Activated CD8-positive, alpha-beta memory T cell treated with anti-CD3 and anti-CD28 coated beads for 48 hours (primary cell): Measurements from ENCODE around the gene GJB2.
A peak's percentile ranks its signal among the peaks of the same experiment; 100 is the strongest.

Experiments used
- DNase-seq, 3 experiments: peaks; one replicate each; pipeline ENCODE4 v3.0.0-alpha.2; 2020; ENCODE audit warnings: low read depth in 2 of 3, low spot score in 2 of 3

The GJB2 gene

DNA sequence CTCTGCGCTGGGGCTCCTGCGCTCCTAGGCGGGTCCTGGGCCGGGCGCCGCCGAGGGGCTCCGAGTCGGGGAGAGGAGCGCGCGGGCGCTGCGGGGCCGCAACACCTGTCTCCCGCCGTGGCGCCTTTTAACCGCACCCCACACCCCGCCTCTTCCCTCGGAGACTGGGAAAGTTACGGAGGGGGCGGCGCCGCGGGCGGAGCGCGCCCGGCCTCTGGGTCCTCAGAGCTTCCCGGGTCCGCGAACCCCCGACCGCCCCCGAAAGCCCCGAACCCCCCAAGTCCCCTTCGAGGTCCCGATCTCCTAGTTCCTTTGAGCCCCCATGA lies at the start of gene GJB2:
GJB2 (minus strand) TSS at position 103 of the 326 bp plus-strand sequence. CDS start 3,357 bp downstream, outside the sequence.
- DNase-seq: no peak

DNA sequence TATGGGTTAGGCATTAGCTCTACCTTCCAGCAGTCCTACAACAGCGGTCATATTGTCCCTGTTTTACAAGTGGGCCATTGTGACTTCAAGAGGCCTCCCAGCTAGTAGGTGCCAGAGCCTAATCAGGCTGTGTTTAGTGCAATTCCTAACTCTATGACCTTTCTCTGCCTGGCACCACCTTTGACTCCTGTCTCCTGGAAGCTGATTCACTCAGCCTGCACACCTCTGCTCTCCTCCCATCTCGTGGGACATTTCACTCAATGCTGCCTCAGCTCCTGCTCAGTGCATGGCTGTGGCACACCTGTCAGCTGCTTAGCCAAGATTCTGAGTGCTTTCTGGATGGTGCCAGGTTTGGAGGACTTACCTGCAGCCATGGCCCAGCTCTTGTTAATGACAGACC lies 48.9 kb upstream of the GJB2 start:
- no peak for DNase-seq

DNA sequence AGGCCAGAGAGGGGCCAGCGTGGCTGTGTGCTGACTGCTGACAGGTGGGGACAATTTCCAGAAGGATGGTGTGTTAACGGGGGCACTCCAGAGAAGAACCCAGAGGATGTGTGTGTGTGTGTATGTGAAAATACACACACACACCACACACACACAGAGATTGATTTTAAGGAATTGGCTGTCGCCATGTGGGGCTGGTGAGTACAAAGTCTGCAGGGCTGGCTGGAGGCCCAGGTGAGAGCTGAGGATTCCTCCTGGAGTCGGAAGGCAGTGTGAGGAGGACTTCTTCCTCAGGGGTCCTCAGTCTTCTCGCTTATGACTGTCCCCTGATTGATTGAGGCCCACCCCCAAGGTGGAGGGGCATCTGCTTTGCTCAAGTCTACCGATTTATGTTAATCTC lies 47.0 kb upstream of the GJB2 start:
- DNase-seq: no peak

DNA sequence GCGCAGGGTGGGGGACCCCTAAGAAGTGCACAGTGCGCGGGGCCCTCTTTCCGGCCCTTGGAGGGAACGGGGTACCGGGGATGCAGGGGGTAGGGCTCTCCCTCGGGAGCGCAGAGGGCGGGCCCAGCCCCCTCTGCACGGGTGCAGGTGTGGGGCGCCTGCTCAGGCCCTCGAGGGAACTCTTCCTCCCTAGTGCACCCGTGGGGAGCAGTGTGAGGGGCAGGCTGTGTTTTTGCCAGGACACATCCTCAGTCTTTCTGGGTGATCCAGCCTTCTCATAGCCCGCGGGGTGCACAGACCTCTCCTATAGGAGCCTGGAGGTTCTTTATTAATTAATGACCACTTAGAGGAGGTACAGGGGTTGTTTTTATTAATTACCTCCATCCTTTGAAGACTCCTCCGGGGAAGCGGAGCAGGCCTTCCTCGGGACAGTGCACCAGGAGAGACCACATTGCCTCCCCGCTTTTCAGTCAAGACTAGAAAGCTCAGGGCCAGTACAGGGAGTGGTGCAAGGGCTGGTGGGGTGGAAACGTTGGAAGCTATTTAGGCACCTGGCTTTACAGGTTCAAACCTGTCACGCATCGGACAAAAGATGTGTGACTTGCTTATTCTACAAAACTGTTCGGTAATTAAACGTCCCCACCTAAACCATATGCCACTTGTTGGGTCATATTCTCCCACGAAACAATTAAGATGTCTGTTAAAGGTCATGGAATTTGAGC lies 40.0 kb upstream of the GJB2 start:
- no peak for DNase-seq

DNA sequence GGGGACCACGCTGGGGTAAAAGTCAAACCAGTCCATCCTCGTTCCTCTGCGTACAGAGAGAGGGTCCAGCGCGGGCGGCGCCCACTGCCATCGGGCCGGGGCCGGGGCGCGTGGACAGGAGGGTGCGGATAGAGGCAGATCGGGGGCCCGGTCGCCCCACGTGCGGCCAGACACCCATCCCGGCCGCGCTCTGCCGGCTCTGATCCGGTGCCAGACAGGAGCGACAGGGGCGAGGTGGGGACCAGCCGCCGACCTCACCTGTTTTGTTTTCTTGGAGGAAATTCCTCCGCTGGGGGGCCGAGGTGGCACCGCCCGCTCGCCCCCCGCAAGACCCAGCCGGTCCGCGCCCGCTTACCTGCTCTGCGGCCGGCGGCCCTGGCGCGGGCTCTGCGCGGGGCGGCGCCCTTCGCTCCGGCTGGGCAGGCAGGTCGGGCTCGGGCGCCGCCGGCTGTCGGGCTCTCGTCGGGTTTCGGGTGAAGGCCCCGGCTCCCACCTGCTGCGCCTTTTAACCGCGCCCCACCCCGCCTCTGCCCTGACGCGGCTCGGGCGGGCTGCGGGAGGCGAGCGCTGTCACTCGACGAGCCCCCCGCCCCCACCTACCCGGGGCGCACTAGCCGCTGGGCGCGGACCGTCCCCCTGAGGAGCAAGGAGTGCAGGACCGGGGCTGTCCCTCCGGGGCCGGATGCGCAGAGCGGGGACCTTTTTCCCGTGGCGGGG lies 39.3 kb upstream of the GJB2 start, which contains the start of gene GJB6:
GJB6 (minus strand) TSS at position 481 of the 717 bp plus-strand sequence. CDS start 8,839 bp downstream, outside the sequence.
- peak in 1 of 3 experiments; percentile 2 for DNase-seq

DNA sequence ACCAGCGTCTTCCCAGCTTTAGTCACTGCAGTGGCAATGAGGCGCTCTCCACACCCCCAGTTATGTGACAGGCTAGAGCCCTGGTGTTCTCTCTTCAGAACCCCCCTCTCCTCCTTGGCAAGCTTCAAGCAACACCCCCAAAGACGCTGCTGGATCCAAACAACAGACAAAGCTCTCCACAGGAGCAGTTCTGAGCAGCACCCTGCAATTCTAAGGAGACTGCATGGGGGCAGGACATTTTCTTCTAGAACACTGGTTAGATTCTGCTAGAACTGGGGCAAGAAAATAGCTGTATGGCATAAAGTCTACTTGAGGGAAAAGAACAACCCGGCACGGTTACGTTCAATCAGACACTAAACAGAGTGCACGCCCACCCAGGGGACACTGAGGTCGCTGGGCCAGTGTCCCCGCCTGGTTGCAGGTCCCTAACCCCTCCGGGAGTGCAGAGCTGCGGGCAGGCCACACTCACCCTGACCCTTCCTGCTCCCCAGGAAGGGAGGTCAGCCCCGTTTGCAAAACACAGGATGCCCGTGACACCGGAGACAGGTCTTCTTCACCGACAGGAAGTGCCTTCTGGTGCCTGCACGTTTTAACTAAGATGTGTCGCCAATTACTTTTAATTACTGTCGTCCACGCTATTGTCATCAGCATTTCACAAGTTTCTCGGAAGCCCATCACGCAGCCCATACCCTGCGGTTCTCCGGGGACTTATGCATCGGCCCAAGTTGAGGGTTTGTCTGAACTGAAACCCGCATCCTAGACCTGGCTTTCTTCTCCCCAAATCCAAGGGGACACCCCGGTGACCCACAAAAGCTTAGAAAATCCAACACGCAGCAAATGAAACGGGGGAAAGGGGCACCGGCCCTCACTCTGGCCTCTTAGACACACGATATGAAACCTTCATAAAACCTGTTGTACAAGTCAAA lies 38.4 kb upstream of the GJB2 start:
- no peak for DNase-seq

DNA sequence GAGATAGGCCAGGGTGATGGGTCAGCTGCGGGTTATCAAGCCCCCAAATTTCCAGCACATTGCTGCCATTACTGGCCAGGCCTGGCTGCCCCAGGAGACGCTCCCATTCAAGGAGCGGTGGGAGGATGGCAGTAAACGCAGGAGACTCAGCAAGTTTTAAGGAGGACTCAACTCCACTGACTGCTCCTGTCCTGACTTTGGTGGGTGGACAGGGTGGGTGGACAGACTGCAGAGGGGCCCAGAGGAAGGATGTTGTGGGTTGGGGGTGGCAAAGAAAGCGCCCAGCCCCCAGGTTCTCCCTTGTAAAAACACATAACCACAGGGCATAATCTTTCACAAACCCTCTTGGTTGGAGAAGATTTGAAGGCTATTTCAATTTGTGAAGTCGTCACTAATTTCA lies 35.0 kb upstream of the GJB2 start:
- no peak for DNase-seq

DNA sequence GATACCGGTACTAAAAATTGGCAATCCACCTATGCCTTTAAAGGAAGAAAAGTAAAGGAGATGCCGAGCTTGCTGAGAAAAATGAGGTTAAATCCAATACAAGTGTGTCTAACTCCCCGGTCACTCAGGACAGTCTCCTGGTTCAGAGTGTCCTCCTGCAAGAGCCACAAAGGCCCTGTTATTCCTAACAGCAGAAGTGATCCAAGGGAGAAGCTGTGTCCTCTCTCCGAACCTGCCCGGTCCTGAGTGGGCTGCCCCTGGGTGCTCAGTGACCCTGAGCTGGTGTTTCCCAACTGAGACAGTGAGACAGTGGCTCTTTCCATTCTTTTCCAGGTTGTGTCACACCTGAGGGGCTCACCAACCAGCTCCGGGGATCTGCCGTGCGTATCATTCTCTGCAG lies 34.5 kb upstream of the GJB2 start:
- no peak for DNase-seq

DNA sequence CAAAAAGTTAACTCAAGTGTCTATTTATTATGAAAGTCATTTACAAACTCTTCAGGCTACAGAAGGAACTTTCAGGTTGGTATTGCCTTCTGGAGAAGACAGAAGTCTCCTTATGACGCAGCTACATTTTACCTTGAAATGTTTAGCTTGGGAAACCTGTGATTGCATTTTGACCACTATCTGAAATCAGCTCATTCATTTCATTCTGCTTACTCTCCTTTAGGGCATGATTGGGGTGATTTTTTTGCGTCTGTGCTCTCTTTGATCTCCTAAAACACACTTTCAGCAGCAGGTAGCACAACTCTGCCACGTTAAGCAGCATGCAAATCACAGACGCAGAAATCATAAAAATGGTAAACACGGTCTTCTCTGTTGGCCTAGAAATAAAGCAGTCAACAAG lies 29.8 kb upstream of the GJB2 start:
- no peak for DNase-seq

DNA sequence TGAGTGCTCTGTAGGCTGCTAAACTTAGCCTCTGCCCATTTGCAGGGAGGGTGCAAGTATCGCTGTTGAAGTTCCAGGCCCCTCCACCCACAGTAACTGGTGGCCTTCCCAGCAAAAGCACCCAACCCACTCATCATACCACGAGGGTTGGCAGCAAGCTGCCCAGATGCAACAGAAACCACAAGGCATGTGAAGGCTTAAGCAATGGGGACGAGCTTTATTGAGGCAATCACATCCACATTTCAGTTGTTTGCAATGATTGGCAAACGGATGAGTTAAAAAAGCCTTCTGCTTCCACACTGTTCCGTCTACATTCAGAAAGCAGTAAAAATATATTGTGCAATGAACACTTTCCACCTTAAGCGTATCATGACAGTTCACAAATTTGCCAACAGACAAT lies 29.0 kb upstream of the GJB2 start:
- no peak for DNase-seq

DNA sequence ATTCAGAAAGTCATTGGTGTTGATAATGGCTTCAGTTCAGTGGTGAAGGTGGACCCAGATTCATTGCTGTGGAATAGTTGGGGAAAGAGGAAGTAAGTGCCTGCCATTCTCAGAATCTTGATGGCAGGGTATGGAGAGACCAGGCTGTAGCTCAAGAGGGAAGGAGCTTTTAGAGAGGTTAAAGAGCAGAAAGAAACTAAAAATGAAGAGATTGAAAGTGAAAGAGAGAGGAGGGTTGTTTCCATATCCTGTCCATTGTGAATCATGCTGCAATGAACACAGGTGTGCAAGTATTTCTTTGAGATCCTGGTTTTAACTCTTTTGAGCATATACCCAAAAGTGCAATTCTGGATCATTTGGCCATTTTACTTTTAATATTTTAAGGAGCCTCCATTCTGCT lies 26.8 kb upstream of the GJB2 start:
- no peak for DNase-seq

DNA sequence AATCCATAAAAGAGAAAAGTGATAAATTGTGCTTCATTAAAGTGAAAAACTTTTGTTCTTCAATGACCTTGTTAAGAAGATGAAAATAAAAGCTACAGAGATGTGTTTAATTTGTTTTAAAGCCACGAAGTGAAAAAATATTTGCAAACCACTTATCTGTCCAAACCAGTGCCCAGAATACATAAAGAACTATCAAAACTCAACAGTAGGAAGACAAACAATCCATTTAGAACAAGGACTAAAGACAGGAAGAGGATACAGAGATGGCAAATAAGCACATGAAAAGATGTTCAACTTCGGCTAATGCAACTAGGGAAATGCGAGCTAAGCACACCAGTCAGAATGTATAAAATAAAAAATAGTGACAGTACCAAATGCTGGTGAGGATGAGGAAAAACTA lies 24.4 kb upstream of the GJB2 start:
- DNase-seq: no peak

DNA sequence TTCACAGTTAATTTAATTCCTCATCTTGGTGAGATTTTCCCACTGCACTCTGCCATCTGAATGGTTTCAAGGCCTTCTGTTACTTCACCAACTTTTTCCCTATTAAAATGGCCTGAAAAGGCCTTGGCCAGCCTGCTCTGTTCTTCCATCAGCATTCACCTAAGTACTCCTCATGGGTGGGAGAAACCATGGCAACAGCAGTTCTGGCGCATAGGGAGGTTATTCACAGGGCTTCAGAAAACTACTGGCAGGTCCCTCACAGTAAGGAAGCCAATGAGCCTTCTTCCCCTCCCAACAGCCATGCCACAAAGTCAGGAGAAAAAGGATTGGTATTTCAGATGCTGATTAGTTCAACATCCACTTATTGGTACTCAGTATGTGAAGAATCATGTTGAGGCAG lies 17.2 kb upstream of the GJB2 start:
- no peak for DNase-seq

DNA sequence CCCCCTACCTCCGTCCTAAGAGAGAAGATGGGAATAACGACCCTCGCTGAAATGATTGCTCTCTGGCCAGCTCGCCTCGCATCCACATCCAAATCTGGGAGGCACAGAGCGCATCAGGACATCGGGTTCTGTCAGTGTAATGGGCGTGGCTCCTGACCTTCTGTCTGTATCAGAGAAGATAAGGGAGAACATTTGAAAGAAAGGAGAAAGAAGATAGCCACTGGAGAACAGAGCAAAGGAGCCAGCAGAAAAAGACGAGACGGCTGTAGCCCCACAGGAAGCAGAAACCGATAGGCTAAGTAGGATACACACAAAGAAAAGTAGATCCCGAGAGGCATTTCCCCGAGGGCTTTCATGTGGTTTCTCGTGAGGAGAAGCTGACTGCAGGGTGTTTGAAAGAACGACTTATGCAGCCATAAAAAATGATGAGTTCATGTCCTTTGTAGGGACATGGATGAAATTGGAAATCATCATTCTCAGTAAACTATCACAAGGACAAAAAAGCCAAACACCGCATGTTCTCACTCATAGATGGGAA lies 14.0 kb upstream of the GJB2 start:
- DNase-seq: no peak

DNA sequence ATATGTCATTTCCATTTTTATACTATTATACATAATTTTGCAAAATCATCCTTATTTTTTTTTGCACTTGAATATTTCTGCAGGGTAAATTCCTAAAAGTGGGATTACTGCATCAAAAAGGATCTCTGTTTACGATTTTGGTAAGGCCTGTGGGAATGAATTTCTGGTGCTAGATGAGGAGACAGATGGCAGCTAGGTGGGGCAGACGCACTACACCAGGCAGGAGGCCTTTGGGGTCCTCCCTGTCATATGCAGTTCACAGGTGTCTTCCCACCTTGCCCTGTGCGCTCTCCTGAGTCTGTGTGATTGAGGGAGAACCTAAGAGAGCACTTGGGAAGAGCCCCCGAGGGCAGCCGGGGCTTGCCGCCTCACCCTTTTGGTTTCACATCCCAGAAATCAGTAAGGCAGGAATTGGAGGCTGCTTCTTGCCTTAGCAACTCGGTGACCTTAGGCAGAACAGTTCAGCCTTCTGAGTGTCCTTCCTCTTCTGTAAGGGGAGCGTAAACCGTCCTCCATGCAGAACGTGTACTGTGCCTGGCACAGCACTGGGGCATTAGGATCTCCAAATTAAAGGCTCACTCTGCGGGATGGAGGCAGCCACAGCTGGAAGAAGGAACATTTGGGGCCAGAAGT lies 13.4 kb upstream of the GJB2 start:
- DNase-seq: no peak

DNA sequence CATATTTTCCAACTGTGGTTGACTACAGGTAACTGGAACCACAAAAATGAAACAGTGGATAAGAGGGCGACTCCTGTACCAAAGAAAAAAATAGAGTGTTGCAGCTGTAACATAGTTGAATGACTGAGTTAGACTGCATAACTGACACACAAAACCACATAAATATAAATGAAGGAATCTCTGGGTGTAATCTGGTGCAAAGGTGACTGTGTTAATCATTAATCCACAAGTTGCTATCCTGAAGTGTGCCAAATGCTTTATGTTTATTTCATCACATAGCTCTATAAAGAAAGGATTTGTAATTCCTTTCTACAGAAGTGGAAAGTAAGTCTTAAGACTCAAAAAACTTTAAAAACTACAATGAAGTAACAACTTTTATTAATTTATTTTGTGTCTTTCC lies 6.0 kb upstream of the GJB2 start:
- DNase-seq: no peak

DNA sequence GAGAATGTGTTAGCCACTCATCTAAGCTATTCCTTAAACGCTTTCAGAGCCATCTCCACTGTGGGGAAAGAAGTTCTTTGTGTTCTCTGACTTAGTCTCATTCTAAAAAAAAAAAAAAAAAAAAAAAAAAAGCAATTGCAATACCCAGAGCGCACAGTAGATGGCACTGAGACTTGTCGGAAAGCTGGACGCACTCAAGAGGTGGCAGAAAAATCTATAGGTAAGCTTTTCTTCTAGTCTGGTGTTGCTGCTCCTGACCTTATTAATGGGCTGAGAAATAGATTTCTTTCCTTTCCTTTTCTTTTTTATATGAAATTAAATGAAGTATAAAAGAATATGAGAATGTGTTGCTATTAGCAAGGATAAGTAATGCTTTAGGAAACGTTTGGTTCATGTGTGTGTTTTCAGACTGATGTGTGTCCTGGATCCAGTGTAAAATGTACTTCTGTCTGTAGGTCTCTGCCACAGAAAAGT lies 4.7 kb upstream of the GJB2 start:
- no peak for DNase-seq

DNA sequence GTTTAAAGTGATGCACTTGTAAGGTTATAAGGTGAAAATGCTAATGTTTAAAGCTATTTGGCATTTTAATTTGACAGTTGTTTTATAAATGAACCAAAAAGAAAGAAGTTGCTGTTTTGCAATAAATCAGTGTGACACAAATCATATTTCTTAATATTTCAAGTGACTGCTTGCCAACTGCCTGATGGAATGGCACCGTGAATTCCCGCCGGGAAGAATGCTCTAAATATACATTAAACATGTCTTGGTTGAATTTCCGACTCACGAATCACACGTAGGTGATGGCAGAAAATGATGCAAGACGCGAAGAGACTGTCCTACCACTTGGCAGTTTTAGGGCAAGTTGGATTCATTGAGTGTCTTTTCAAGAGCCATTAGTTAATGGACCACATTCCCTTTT lies 3.1 kb upstream of the GJB2 start:
- no peak for DNase-seq

DNA sequence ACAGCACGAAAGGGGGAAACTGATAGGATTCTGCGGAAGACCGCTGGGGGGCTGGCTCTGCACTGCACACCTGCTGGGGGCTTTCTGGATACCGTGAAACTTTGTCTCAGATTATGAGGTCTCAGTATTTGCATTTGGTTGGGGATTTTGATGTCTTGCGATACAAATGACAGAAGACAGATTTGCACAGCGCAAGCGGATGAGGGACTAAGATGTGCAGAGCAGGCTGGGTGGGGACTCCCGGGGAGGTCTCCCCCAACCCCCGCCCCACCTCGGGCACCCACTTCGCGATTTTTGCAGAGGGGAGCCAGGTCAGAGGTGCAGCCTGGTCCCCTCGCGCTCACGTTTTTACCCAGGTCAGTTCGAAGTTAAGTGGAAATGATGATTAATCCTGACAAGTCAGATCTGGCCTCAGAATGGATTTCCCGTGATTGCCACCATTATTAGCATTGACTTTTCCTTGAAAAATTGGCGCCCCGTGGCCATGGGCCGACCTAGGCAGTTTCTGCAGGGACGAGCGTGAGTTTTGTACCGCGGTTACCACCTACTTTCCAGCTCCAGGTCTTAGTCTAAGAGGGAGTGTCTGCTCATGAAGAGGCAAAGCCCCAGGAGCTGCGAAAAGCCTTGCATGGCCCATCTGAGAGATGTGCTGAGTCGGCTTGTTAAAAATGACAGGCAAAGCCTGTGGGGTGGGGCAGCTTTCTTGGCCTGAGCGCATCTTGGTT lies 1.3 kb upstream of the GJB2 start:
- no peak for DNase-seq

DNA sequence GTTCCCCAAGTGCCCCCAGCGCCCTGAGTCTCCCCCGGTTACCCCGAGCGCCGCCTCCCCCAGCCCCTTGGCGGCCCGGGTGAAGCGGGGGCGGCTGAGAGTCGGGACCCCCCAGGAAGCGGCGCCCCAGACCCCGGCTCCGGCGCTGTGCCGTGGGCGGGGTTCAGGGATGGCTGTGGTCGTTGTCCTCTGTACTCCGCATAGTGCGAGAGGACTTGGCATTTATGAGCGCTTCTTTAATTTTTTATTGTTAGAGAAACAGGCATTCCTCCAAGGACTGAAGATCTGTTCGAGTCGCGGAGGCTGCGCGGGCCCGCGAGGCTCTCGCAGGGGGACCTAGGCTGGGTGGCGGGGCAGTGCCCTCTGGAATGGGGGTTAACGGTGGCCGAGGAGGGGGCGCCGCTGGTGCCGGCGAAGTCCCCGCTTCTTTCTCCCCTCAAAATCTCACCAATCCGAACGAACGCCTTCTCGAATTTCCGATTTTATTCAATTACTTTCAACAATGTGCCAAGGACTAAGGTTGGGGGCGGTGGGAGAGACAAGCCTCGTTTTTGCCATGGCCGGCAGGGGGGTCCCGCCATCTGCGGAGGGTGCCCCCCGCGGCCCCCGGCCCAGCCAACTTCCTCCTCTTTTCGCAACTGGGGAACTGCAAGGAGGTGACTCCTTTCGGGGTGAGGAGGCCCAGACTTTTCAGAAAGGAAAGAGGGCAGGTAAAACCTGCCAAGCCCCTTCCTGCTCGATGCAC lies 596 bp upstream of the GJB2 start:
- no peak for DNase-seq
